K562 (cell line): ENCODE measurements around the gene UTP25. TPM values are rescaled to one million over a fixed set of nuclear protein-coding genes. Genes with fewer than 3 reads are reported as not detected.

Experiments used
- ARID1B ChIP-seq: fragments of 450-650 bp; IDR thresholded peaks from 2 replicates; pipeline ENCODE4 v1.6.1; 2016; ENCODE audit warnings: antibody characterized with exemption, mild to moderate bottlenecking, inconsistent platforms
- BACH1 ChIP-seq: fragments of 200-800 bp; sonication (Bioruptor generic); IDR thresholded peaks from 2 replicates; pipeline ENCODE4 v1.6.1; 2016; ENCODE audit warnings: missing genetic modification characterization, missing compliant biosample characterization
- CBX3 ChIP-seq, 2 experiments: IDR thresholded peaks; 1 replicate in 1 of 2; 2 replicates in 1 of 2; pipeline ENCODE4 v1.6.1; 2012; ENCODE audit warnings: inconsistent platforms in 2 of 2, low read length in 2 of 2, borderline replicate concordance in 1 of 2, control low read depth in 1 of 2
- EGR1 ChIP-seq: fragments of 450-650 bp; conservative IDR thresholded peaks from 2 replicates; pipeline ENCODE4 v1.6.1; 2017; ENCODE audit warnings: mild to moderate bottlenecking
- FOXK2 ChIP-seq, 2 experiments: fragments of 450-650 bp; IDR thresholded peaks in 1 of 2; conservative IDR thresholded peaks in 1 of 2; 2 replicates each; pipeline ENCODE4 v1.6.1; 2016; ENCODE audit warnings: low read depth in 2 of 2, mild to moderate bottlenecking in 1 of 2
- HMGN3 ChIP-seq: IDR thresholded peaks from 2 replicates; pipeline ENCODE4 v1.6.1; 2011; ENCODE audit warnings: borderline replicate concordance, low read depth, mild to moderate bottlenecking, mixed read lengths, low read length; ENCODE audit not compliant: insufficient read length; ENCODE audit errors: extremely low read depth
- KDM5B ChIP-seq: fragments of 200-600 bp; sonication (generic); IDR thresholded peaks from 2 replicates; pipeline ENCODE4 v1.6.1; 2012; ENCODE audit warnings: low read depth, mild to moderate bottlenecking, moderate library complexity, low read length, control low read depth, inconsistent platforms; ENCODE audit not compliant: insufficient replicate concordance
- NONO ChIP-seq, 2 experiments: fragments of 200-400 bp in 1 of 2; fragments of 450-650 bp in 1 of 2; formaldehyde crosslinking in 1 of 2; IDR thresholded peaks; 2 replicates each; pipeline ENCODE4 v1.6.1; 2017; ENCODE audit warnings: low read depth in 2 of 2, mild to moderate bottlenecking in 2 of 2, moderate library complexity in 2 of 2, low read length in 1 of 2
- POLR2B ChIP-seq: fragments of 450-650 bp; IDR thresholded peaks from 2 replicates; pipeline ENCODE4 v1.6.1; 2018; ENCODE audit warnings: low read depth; ENCODE audit not compliant: partially characterized antibody
- RB1 ChIP-seq: fragments of 450-650 bp; IDR thresholded peaks from 2 replicates; pipeline ENCODE4 v1.6.1; 2017; ENCODE audit warnings: low read depth, mild to moderate bottlenecking
- RBBP5 ChIP-seq: fragments of 200-600 bp; sonication (generic); IDR thresholded peaks from 2 replicates; pipeline ENCODE4 v1.6.1; 2012; ENCODE audit warnings: borderline replicate concordance, mild to moderate bottlenecking, low read length, control low read depth, inconsistent platforms; ENCODE audit not compliant: insufficient read depth, poor library complexity, severe bottlenecking
- SMARCA4 ChIP-seq: fragments of 450-650 bp; IDR thresholded peaks from 2 replicates; pipeline ENCODE4 v1.6.1; 2016
- ZBTB17 ChIP-seq: fragments of 450-650 bp; formaldehyde crosslinking; IDR thresholded peaks from 2 replicates; pipeline ENCODE4 v1.4.0; 2020; ENCODE audit warnings: mild to moderate bottlenecking
- ZEB2 ChIP-seq: fragments of 450-650 bp; IDR thresholded peaks from 2 replicates; pipeline ENCODE4 v1.6.1; 2016
- ZKSCAN1 ChIP-seq: fragments of 150-350 bp; IDR thresholded peaks from 2 replicates; pipeline ENCODE4 v1.6.1; 2016; ENCODE audit warnings: low read depth, low read length
- polyA plus RNA-seq, 8 experiments: library from polyadenylated mRNA; depleted of rRNA in 4 of 8; stranded (reverse) in 5 of 8; unstranded in 3 of 8; fragments of >200 nt; fragmentation: Nextera tagmentation in 2 of 8; fragmentation: Illumina TruSeq in 1 of 8; extraction: Ambion mirVana in 2 of 8; extraction: Trizol in 1 of 8; gene quantifications; 2 replicates each; pipeline versions ENCODE4 v1.2.1 to v1.2.3, GENCODE V29; 2011 to 2014; ENCODE audit warnings: inconsistent platforms in 1 of 8, missing spikeins in 1 of 8
- total RNA-seq, 7 experiments: library from RNA; depleted of rRNA in 6 of 7; stranded (reverse); fragments of >200 nt in 6 of 7; fragmentation: Illumina TruSeq in 2 of 7; extraction: Trizol in 2 of 7; gene quantifications; 2 replicates each; pipeline versions ENCODE4 v1.2.1 to v1.2.3, GENCODE V29; 2011 to 2021; ENCODE audit warnings: low replicate concordance in 1 of 7
- TF ChIP-seq, protein P1 (sequence below), 2 experiments: fragments of 250-450 bp in 1 of 2; fragments of 450-650 bp in 1 of 2; sonication (Bioruptor Pico) in 1 of 2; IDR thresholded peaks; 2 replicates each; pipeline versions ENCODE4 v1.6.1 to v1.8.0; 2016 to 2021; ENCODE audit warnings: mild to moderate bottlenecking in 2 of 2, moderate library complexity in 2 of 2, missing compliant biosample characterization in 1 of 2, missing genetic modification characterization in 1 of 2
- TF ChIP-seq, protein P2 (sequence below): fragments of 450-650 bp; IDR thresholded peaks from 2 replicates; pipeline ENCODE4 v1.6.1; 2018; ENCODE audit warnings: mild to moderate bottlenecking, low read depth; ENCODE audit not compliant: partially characterized antibody
- TF ChIP-seq, protein P3 (sequence below): fragments of 450-650 bp; formaldehyde crosslinking; IDR thresholded peaks from 2 replicates; pipeline ENCODE4 v1.4.0; 2020; ENCODE audit warnings: mild to moderate bottlenecking, moderate library complexity
- TF ChIP-seq, protein P4 (sequence below): fragments of 450-650 bp; IDR thresholded peaks from 2 replicates; pipeline ENCODE4 v1.6.1; 2016; ENCODE audit warnings: antibody characterized with exemption
- TF ChIP-seq, protein P5 (sequence below): fragments of 450-650 bp; conservative IDR thresholded peaks from 2 replicates; pipeline ENCODE4 v1.6.1; 2016; ENCODE audit warnings: missing genetic modification characterization, low read depth, mild to moderate bottlenecking, missing compliant biosample characterization, moderate library complexity

Gene UTP25
- total and polyA plus RNA-seq, 9 of the 15 experiments (the other 6 are each of a cell fraction or from before 2014, with no cell fraction given) = 5.7 to 17.6 (median 12.0) TPM

DNA sequence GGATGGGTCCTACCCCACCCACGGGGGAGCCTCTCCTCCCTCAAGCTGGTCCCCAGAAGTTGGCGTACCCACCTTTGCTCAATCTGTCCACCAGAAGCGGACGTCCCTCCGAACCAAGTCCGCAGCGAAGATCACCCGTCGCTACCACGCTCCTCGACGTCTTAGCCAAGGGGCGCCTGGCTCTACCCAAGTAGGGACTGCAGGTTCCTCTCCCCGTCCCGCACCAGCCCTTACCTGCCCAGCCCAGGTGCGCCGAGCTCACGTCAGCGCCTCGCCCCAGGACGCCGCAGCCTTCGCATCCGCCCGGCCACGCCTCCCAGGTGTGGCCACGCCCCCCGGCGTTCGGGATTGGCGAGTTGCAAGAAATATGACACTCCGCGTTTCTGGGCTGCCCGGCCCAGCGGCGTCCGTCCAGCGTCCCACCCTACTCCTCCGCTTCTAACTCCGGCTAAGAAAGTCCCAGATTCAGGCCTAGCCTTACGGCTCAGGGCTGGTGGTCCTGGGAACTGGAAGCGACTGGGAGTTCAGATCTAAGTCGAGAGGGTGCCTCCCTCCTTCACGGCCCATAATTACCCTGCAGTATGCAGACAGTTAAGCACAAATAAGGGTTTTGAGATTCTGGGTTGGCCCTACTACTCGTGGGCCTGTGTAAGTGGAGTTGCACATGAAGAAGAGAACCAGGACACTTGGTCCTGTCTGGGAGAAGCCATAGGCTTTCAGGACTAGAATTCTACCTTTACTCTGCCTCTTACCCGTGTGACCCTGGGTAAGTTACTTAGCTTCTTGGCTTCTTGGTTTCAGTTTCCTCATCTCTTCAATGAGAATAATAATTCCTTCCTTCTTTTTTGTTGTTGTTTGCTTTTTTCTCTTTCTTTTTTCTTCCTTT is 21.7 kb upstream of the UTP25 start, which contains the start of gene IRF6 (continued):
- TF ChIP-seq, protein P1, sequence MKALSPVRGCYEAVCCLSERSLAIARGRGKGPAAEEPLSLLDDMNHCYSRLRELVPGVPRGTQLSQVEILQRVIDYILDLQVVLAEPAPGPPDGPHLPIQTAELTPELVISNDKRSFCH (CRISPR knock-in tag; IDR thresholded peaks at IDR 0.05) = no peak
- TF ChIP-seq, protein P1 (tag; IDR thresholded peaks at IDR 0.05) = peak; percentile 69; the same call in 1 of the 2 replicates
- TF ChIP-seq, protein P2, sequence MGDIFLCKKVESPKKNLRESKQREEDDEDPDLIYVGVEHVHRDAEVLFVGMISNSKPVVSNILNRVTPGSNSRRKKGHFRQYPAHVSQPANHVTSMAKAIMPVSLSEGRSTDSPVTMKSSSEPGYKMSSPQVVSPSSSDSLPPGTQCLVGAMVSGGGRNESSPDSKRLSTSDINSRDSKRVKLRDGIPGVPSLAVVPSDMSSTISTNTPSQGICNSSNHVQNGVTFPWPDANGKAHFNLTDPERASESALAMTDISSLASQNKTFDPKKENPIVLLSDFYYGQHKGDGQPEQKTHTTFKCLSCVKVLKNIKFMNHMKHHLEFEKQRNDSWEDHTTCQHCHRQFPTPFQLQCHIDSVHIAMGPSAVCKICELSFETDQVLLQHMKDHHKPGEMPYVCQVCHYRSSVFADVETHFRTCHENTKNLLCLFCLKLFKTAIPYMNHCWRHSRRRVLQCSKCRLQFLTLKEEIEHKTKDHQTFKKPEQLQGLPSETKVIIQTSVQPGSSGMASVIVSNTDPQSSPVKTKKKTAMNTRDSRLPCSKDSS = no peak
- TF ChIP-seq CBX3 (IDR thresholded peaks at IDR 0.05; ENCODE audit: borderline replicate concordance in 1 of 2, low read length in 2 of 2) (0 out of 3 replicates have a peak, but pooled peaks of 1 of the 2 experiments have one; percentile 19), SMARCA4 (peak; percentile 47; the same call in 1 of the 2 replicates), ZEB2 (peak; percentile 98), HMGN3 (peak; percentile 92), EGR1 (peak; percentile 43), POLR2B (peak; percentile 66), BACH1 (no peak), ZBTB17 (CRISPR knock-in tag) (no peak), NONO (IDR thresholded peaks at IDR 0.05; ENCODE audit: low read depth in 2 of 2, low read length in 1 of 2) (no peak), RB1 (0 out of 2 replicates have a peak, but pooled peaks have one; percentile 12), KDM5B (peak; percentile 77), ARID1B (peak; percentile 25; the same call in 1 of the 2 replicates), ZKSCAN1 (peak; percentile 61), RBBP5 (peak; percentile 69), FOXK2 (conservative IDR thresholded peaks at IDR 0.05 in 1 of 2, IDR thresholded peaks at IDR 0.05 in 1 of 2; ENCODE audit: low read depth in 2 of 2) (peak in 1 of 2 experiments; percentile 13; a peak in 1 of 4 replicates)
- TF ChIP-seq, protein P3, sequence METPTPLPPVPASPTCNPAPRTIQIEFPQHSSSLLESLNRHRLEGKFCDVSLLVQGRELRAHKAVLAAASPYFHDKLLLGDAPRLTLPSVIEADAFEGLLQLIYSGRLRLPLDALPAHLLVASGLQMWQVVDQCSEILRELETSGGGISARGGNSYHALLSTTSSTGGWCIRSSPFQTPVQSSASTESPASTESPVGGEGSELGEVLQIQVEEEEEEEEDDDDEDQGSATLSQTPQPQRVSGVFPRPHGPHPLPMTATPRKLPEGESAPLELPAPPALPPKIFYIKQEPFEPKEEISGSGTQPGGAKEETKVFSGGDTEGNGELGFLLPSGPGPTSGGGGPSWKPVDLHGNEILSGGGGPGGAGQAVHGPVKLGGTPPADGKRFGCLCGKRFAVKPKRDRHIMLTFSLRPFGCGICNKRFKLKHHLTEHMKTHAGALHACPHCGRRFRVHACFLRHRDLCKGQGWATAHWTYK (CRISPR knock-in tag) = 0 out of 2 replicates have a peak, but pooled peaks have one; percentile 21
- TF ChIP-seq, protein P4, sequence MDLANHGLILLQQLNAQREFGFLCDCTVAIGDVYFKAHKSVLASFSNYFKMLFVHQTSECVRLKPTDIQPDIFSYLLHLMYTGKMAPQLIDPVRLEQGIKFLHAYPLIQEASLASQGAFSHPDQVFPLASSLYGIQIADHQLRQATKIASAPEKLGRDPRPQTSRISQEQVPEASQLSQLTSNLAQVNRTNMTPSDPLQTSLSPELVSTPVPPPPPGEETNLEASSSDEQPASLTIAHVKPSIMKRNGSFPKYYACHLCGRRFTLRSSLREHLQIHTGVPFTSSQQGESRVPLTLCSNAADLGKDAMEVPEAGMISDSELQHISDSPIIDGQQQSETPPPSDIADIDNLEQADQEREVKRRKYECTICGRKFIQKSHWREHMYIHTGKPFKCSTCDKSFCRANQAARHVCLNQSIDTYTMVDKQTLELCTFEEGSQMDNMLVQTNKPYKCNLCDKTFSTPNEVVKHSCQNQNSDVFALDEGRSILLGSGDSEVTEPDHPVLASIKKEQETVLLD = 0 out of 2 replicates have a peak, but pooled peaks have one; percentile 15
- TF ChIP-seq, protein P5, sequence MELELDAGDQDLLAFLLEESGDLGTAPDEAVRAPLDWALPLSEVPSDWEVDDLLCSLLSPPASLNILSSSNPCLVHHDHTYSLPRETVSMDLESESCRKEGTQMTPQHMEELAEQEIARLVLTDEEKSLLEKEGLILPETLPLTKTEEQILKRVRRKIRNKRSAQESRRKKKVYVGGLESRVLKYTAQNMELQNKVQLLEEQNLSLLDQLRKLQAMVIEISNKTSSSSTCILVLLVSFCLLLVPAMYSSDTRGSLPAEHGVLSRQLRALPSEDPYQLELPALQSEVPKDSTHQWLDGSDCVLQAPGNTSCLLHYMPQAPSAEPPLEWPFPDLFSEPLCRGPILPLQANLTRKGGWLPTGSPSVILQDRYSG (tag) = peak; percentile 62; the same call in 1 of the 2 replicates
